ENCODE measurements around the gene LTB4R. TPM values are rescaled to one million over a fixed set of nuclear protein-coding genes. Genes with fewer than 3 reads are reported as not detected.

The LTB4R gene
- total RNA-seq, 1 donor from 2014 or later: 1.3 TPM

Other genes with a start within 250 kb of the LTB4R start
- not detected in 2 replicates for gene CPNE6, start 239.9 kb upstream of the LTB4R start, total RNA-seq
- gene PCK2, start 217.2 kb upstream of the LTB4R start, total RNA-seq: 18.5 and 28.0 TPM in 2 replicates
- gene DCAF11, start 196.7 kb upstream of the LTB4R start, total RNA-seq: 73.8 and 112 TPM in 2 replicates
- gene NRL, start 196.6 kb upstream of the LTB4R start, total RNA-seq: 1.6 and 2.4 TPM in 2 replicates
- 0.25 TPM in 1 of 2 replicates, not detected in the other for gene FITM1, start 180.8 kb upstream of the LTB4R start, total RNA-seq
- 209 and 265 TPM in 2 replicates for gene PSME1, start 175.3 kb upstream of the LTB4R start, total RNA-seq
- 10.1 and 20.7 TPM in 2 replicates for gene EMC9, start 169.9 kb upstream of the LTB4R start, total RNA-seq
- gene PSME2, start 164.9 kb upstream of the LTB4R start, total RNA-seq: 69.3 and 258 TPM in 2 replicates
- 52.1 and 52.6 TPM in 2 replicates for gene RNF31, start 164.0 kb upstream of the LTB4R start, total RNA-seq
- gene IRF9, start 150.2 kb upstream of the LTB4R start, total RNA-seq: 78.3 and 87.7 TPM in 2 replicates
- gene REC8, start 139.4 kb upstream of the LTB4R start, total RNA-seq: 13.4 and 43.3 TPM in 2 replicates
- gene IPO4, start 122.7 kb upstream of the LTB4R start, total RNA-seq: 47.4 and 76.0 TPM in 2 replicates
- gene TM9SF1, start 116.1 kb upstream of the LTB4R start, total RNA-seq: 75.4 and 153 TPM in 2 replicates
- 0.05 TPM in 1 of 2 replicates, not detected in the other for gene TSSK4, start 105.8 kb upstream of the LTB4R start, total RNA-seq
- 38.4 and 65.1 TPM in 2 replicates for gene CHMP4A, start 98.0 kb upstream of the LTB4R start, total RNA-seq
- gene MDP1, start 95.4 kb upstream of the LTB4R start, total RNA-seq: 10.0 and 10.2 TPM in 2 replicates
- 146 and 185 TPM in 2 replicates for gene NEDD8, start 79.1 kb upstream of the LTB4R start, total RNA-seq
- 96.7 and 106 TPM in 2 replicates for gene GMPR2, start 78.6 kb upstream of the LTB4R start, total RNA-seq
- gene TINF2, start 68.9 kb upstream of the LTB4R start, total RNA-seq: 46.8 and 75.5 TPM in 2 replicates
- gene TGM1, start 48.3 kb upstream of the LTB4R start, total RNA-seq: 0.45 and 1.6 TPM in 2 replicates
- gene RABGGTA, start 39.9 kb upstream of the LTB4R start, total RNA-seq: 25.2 and 29.7 TPM in 2 replicates
- gene DHRS1, start 11.7 kb upstream of the LTB4R start, total RNA-seq: 18.3 and 29.9 TPM in 2 replicates
- gene NOP9, start 11.7 kb upstream of the LTB4R start, total RNA-seq: 23.2 and 32.3 TPM in 2 replicates
- 0.87 and 2.8 TPM in 2 replicates for gene CIDEB, start 3.5 kb upstream of the LTB4R start, total RNA-seq
- gene LTB4R2, start 1.4 kb upstream of the LTB4R start, total RNA-seq: 1.9 and 3.6 TPM in 2 replicates
- 0.40 and 2.6 TPM in 2 replicates for gene ADCY4, start 23.6 kb downstream of the LTB4R start, total RNA-seq
- gene RIPK3, start 28.5 kb downstream of the LTB4R start, total RNA-seq: 1.8 and 9.7 TPM in 2 replicates
- 5.6 and 6.7 TPM in 2 replicates for gene NFATC4, start 56.7 kb downstream of the LTB4R start, total RNA-seq
- gene NYNRIN, start 87.5 kb downstream of the LTB4R start, total RNA-seq: 2.4 and 4.3 TPM in 2 replicates
- gene CBLN3, start 118.2 kb downstream of the LTB4R start, total RNA-seq: 0.52 and 1.2 TPM in 2 replicates
- 48.5 and 59.9 TPM in 2 replicates for gene KHNYN, start 118.5 kb downstream of the LTB4R start, total RNA-seq
- gene SDR39U1, start 131.3 kb downstream of the LTB4R start, total RNA-seq: 6.4 and 10.4 TPM in 2 replicates
- not detected in 2 replicates for gene CMA1, start 196.8 kb downstream of the LTB4R start, total RNA-seq